Activated naive CD4-positive, alpha-beta T cell treated with Interleukin-2 at 50 U/mL for 16 hours (primary cell): Measurements from ENCODE around the gene SIVA1.

Experiments
- DNase-seq: peaks from one replicate; pipeline ENCODE4 v3.0.0-alpha.2; 2020

The SIVA1 gene

DNA sequence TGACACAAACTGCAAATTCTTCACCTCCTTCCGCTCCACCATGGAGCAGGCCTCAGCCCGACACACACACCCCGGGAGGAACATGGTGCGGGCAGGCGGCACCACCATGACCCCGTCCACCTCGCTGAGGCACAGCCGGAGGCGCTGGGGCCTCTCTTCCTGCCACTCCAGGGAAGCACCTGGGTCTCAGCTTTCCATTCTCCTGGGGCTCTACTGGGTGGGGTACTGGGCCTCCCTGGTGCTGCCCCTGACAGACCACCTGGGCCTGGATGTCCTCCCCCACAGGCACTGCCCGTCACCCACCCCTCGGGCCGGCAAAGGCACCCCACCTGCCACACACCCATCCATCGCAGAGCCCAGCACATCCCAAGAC lies 32.7 kb downstream of the SIVA1 start:
- no peak for DNase-seq

DNA sequence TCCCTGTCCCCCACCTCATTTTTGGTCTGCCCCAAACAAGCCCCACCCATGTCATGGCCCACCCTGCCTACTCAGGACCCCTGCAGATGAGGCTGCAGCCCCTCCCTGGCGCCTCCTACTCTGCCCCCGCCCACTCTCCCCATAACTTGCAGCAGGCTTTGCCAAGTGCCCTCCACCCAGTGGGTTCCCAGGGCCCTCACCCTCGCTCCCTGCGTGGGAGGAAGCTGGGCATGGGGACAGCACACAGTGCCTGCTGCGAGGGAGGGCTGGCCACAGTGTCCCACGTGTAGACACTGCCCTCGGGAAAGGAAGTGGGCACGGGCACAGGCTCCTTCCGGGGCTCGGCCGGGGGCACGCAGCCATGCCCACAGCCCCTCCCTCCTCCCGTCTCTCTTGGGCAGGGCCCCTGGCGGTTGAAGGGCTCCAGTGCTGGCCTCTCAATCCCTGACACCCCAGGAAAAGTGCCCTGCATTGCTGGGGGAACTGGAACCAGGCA lies 33.2 kb downstream of the SIVA1 start:
- DNase-seq, result no peak

DNA sequence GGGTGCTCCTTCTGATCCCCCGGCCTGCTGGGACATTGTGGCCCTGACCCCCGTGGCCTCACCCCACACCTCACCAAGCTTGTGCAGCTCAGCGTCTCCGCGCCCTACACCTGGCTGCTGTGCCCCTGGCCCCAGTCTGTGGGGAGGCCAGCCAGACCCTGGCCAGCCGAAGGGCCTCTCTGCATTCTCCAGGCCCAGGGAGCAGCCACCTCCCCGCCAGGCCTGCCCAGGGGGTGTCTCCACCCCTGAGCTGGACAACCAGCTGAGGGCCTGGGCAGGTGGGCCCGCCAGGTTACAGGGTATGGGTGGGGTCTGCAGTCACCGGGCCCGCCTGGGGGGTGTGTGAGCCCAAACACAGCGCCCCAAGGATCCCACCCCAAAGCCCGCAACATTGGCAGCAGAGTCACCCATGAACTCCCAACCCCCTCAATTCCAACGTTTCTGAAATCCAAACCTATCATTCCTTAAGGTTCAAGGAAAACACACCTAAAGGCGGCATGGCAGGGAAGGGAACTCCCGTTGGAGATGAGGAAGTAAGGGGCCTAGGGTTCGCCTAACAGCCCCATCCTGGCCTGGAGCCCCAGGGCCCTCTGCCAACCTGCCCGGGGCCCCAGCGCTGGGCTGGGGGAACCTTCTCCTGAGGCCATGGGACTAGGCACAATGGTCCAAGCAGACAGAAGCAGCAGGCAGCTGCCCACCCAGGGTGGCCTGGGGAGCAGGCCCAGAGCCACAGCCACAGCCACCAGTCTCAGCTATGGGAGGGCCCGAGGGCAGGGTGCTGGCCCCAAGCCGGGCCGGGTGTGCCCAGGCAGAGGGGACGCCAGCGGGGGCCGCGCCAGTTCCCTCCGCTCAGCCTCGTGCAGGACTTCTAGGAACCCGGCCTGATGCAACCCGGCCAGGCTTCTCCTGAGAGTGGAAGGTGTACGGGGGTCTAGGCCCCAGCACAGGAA lies 34.1 kb downstream of the SIVA1 start:
- DNase-seq, result no peak

DNA sequence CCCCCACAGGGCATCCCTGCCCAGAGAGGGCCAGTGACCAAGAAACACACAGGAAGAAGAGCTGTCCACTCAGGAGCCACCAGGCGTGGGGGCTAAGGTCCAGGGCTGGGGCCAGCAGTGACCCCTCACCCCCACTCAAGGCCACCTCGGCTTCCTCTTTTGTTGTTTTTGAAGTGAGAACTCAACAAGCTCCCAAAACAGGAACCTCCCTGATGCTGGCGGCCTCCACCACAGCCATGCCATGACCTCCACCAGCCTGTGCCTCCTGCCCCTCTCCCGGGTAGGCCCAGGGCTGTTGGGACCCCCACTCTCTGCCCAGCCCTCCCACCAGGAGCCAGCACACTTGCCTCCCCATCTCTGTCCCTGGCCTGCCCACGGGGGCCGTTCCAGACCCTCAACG lies 34.8 kb downstream of the SIVA1 start:
- no peak for DNase-seq

DNA sequence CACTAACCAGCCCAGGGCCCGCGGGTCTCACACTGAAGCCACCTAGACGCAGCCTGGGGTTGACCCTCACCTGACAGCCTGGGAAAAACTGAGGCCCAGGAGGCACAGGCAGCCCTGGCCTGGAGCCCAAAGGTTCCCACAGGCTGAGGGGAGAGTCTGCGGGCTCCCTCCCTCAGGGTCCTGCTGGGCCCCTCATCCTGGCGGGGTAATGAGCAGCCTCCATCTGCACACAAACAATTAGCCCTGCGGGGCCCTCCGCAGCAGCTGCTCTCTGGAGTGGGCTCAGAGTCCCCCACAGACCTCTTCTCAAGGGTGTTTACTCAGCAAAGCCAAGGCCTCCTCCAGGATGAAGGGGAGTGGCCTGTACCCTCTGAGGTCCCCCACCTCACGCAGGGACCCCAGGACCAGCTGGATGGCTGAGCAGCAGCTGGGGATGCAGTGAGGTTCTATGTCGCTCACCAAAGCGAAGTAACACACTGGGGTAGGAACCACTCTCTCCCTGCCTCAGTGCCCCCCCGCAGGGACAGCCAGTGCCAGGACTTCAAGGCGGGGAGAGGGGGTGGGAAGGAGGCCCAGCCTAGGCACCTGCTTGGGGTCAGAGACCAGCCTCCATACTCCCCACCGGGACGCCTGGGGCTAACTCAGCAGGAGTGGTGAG lies 35.3 kb downstream of the SIVA1 start:
- no peak for DNase-seq

DNA sequence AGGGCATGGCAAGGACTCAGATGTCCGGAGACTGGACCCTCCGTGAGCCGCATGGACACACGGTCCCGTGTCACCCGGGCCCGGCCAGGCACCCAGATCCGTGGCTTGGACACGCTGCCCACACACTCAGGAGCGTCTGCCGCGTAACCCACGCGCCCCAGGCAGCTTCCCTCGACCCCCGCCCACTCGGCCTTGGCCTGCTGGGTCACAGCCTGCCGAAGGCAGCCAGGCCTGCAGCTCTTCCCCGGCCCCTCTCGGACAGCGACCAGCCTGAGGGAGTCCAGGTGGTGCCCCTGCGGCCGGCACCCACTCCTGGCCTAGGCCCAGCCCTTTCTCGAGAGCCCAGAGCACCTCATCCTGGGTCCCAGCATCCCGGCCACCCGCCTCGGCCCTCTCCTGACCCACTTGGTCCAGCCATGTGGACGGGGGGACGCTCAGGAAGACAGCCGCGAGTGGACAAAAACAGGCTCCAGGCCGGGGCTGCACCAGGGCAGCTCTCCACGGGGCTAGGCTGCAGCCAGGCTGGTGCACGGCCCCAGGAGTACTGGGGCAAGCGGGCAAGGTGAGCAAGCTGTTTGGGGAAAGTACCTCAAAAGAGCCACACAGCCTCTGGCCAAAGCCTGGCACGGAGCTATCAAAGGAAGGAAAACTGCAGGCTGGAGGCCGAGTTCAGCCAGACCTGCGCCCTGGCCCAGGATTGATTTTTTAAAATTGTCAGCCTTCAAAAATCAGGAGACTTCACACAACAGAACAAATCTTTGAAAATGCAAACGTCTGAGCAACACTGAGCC lies 36.1 kb downstream of the SIVA1 start:
- DNase-seq, result no peak

DNA sequence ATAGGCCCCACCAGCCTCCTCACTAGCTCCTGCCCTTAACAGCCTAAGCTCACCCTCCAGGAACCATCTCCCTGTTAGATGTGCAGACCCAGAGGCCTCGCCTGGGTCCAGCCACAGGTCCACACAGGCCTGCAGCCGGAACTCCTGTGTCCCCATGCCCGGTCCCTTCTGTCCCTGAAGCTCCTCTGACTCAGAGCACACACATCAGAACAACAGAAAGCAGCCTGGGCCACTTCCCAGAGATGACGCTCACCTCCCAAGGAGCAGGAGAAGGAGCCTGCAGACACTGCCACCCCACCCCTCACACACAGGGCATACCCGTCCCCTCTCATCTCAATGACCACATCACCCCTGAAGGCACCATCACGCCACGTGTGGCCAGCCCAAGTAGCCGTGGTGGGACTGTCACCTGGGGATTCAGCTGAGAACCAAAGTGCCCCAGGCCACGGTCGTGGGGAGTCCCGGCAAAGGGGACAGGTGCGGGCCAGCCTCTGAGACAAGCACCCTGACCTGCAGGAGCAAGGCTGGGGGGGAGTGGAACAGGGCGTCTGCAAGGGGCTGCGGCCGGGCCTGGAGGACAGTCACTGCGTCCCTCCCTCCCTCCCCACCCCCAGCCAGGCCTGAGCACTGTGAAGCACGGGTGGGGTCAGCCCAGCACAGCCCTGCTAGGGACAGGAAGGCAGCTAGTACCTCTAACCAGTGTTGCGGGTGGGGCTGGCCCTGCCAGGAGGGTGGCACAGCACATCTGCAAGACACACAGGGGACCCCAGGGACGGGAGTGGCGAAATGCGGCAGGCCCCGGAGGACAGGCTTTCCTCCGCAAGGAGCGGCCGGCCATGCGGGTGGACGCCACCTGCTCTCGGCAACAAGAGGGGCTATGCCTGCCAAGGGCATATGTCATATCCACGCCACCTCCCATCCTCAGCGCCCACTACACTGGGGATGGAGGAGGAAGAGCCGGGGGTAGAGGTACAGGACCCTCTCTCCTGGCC lies 37.1 kb downstream of the SIVA1 start:
- DNase-seq, result no peak

DNA sequence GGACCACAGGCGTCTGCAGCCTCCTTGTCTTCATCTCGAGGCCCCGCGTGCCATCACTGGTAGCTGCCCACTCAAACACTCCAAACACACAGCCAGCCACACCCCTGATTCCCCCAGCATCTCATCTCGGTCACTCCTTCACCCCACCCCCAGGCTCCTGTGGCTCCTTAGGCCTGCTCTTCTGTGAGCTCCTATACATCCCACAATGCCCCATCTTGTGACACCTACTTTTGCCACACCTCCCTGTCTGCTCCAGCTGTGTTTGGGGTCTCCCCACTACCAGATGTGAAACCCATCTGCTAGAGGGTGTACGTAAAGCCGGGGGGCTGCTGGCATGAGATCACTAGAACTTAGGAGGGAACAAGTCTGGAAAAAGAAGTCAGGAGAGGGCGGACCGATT lies 38.5 kb downstream of the SIVA1 start:
- no peak for DNase-seq

DNA sequence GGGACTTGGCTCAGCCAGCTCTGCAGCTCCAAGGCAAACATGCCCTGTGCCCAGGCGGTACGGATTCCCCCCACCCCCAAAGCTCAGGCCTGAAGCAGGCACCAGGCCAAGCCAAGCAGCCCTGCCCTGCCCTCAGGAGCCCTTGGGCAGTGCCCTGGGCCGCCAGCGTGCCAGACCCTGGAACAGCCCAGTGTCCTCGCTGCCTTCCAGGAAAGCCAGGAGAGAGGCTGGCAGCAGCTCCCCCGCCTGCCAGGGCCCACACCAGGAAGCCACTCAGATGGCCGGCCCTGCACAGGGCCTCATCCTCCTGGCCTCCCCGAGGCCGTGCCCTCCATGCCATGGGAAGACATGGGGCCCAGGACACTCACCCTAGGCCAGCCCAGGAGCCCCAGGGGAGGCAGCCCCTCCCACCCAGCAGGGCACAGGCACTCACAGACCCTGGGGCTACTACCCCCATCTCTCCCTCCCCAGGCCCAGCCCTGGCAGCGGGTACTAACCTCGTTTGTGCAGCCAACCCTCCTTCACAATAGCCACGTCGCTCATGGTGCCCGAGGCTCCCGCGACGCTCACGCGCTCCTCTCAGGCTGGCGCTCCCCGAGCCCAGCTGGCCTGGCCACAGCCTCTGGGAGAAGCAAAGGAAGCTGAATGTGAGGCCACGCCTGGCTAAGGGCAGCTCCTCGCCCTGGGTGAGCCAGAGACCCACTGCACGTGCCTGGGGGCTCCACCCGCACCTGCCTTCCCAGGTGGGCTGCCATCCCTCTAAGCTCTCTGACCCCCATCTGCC lies 39.3 kb downstream of the SIVA1 start:
- no peak for DNase-seq

DNA sequence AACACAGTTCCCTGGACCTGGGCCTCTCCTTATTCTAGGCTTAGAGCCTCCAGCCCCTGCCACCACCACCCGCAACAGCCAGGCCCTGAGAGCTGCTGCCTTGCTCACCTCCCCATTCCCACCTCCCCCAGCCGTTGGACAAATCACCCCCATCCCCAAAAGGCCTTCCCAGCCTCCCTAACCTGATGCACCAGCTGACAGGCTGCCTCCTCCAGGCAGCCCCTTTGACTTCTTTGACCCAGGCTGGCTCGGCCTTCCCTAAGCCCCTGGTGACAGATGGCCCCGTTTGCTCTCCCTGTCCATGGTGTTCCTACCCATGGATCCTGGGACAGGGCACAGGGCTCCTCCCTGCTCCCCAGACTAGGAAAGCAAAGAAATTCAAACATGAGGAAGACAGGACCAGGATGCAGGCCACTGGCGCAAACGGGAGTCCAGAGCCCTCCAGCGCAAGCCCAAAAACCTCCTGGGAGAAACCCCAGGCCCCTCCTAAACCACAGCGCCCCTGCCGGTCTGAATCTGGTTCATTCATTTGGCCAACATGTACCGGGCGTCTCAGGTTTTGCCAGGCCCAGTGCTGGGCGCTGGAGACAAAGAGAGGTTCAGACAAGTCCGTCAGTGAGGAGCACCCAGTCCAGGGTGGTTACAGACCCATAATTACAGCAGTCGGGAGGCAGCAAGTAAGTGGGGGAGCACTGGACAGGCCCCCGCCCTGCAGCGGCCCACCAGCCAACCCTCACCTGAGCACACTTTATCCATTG lies 40.2 kb downstream of the SIVA1 start:
- no peak for DNase-seq

DNA sequence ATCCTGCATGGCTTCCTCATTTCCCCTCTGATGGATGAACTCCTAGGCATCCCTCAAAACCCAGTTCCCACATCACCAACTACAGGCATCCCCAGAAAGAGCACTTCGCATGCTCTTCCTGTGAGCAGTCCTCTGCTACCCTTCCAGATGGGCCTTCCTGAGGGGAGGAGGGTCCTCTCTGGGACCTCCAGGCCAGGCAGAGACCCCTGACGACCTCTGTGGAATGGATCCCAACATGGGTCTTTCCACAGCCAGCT lies 40.7 kb downstream of the SIVA1 start:
- no peak for DNase-seq

DNA sequence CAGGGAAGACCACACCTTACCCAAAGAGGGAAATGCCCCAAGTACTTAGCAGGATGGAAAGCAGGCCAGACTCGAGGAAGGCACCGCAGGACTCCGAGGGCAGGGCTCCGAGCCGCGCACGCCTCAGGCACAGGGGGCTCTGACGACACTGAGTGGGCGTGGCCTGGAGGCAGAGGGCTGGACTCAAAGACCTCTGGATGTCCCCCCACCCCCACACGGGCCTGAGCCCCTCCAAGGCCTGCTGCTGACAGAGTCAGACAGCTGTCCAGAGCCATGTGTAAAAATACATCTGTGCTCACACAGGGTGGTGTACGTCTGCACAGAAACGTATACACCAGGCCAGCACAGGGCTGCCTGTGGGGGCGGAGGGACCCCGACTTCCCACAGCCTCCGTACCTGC lies 41.2 kb downstream of the SIVA1 start:
- peak; percentile 42 for DNase-seq

DNA sequence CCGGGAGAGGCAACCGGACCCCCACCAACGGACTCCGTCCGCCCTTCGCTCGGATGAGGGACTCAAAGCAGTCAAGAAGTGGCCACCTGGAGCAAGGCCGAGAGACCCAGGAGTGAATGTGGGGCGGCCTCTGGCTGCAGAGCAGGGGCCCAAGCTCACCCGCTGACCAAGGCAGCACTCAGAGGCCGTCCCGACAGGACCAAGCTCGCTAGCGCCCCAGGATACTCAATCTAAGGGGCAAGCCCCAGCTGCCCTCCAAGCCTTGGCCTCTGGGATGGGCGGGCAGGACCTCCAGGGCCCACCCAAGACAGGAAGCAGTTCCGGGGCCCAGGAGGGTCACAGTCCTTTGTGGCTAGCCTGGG lies 41.7 kb downstream of the SIVA1 start:
- DNase-seq, result no peak

DNA sequence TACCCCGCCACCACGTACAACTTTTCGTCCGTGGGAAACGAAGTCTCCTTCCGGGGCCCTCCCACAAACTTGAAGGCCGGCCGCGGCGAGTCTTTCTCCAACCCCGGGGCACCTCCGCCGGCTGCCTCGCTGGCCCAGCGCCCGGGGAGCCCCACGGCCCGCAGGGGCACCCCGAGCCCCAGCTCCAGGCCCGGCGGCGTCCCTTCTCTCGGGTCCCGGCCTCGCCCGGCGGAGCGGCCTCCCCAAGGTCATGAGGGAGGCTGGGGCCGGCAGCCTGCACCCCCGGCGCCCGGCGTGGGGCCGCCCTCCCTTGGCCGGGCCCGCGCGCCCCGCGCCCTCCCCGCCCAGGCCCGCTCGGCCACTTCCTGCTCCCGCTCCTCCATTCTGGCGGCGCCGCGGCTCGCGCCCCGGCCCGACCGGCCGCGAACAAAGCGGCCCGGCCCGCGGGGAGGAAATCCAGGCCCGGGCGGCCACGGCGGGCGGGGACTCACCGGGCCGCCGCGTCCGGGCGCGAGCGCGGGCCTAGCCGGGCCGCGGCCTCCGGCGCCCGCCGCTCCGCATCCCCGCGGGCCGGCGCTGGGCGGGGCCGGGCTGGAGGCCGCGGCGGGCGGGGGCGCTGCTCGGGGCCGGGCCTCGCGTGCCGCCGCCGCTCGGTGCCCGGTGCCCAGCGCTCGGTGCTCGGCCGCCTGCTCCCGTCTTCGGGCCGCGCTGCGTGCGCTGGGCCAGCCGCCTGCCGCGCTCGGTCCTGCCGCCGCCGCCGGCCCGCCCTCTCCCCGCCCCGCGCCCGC lies 42.2 kb downstream of the SIVA1 start, which contains the start of gene AKT1:
Gene AKT1, minus strand, starts transcription at position 756 of the 788 bp plus-strand sequence. CDS start 3,105 bp downstream, outside the sequence.
- DNase-seq, result no peak

DNA sequence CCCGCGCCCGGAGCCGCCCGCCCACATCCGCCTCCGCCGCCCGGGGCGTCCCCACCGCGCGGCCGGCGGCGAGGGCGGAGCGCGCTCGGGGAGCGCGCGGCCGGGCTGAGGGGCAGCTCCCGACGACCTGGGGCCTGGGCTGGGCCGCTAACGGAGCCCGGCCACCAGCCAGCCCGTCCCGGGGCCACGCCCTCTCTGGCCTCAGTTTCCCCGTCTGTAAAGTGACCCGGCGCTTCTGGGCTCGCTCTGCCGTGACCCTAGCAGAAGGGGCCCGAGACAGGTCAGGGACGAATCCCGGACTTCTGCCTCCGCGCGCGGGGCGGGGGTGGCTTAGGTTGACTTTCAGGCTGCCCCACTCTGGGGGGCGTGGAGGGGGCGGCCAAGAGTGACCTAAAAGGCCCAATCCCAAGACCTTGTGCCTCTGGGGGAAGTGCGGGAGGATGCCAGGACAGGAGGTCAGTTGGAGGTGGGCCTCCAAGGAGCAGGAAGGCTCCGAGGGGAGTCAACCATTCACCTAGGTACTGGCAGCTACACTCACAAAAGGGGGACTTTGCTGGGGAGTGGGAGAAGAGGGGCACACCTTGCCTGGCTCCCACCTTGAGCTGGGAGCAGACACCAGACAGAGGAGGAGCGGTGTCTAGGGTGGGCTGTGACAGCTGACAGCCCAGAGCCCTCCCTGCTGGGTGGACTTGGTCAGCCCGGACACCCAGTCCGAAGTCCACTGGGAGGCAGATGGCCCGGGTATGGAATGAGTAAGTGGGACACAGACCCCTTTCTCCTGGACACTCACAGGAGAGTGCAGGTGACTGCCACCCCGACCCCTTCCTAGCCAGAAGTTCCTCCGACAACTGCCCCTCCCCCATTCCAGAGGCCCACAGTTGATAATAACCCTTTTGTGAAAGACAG lies 43.1 kb downstream of the SIVA1 start:
- peak; percentile 57 for DNase-seq

DNA sequence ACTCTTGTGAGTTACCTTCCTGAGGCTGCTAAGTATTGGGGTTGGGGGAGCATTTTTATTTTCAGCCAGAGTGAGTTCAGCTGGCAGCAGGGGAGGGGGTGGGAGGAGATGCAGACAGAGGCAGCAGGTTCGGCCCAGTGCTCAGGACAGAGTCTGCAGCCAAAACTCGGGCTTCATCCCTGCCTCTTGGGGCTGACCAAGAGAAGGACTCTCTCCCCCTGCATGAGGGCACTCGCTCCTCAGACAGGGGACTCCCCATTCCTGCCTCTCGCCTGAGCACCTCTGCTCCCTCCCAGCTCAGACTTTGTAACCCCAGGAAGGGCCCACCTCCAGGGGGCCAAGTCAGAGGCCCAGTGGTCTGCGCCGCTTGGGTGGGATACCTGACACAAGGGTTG lies 43.7 kb downstream of the SIVA1 start:
- DNase-seq, result no peak

DNA sequence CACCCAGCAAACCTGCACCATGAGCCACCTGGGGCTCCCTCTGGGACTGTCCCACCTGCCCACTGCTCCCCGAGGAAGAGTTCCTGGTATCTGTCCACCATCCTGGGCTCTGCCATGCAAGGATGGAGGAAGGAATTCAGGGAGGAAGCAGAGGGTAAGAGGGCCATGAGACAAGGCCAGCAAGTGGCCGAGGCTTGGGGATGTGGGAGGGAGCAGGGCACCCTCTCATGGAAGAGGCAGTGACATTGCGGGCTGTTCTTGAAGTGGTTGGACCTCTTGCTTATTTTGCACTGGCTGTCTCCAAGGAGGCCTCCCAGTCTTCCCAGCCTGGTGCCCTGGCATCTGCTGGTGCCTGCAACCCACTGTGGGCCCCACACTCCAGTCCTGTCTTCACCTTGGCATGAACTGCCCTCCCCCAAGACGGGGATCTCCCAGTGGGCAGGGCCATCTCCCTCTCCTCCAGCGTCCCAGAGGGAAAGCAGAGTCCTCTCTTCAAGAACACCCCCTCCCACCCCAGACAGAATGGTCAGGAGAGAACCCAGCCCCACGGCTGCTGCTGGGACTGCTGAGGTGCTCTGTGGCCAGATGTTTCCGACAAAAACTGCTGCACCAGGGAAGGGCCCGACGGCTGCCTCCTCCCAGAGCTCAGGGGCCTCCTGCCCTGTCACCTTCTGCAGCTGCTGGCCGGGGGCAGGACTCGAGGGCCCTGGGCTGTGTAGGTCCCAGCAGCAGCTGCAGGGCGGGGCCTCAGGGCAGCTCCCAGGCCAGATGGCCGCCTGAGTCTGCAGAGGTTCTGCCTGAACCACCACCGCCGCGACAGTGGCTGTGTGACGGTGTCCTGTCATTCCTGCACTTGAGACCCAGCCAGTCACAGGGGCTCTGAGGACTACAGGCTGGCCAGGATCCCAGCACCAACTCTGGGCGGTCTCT lies 44.4 kb downstream of the SIVA1 start:
- no peak for DNase-seq
